Left ventricle myocardium superior (tissue), 1 donor: ENCODE measurements around the gene PRKN. TPM values are rescaled to one million over a fixed set of nuclear protein-coding genes. Genes with fewer than 3 reads are reported as not detected.
A peak's percentile ranks its signal among the peaks of the same experiment; 100 is the strongest.

ENCODE experiments used
- ATAC-seq: fragments of 200-7000 bp; cut with Tn5 transposase; one replicate; pipeline ENCODE4 v1.9.1; 2020; ENCODE audit warnings: mild to moderate bottlenecking, moderate library complexity
- DNase-seq: peaks from one replicate; pipeline ENCODE4 v3.0.0-alpha.2; 2020
- intact Hi-C: fragments of 100-400 bp; cut with micrococcal nuclease; formaldehyde crosslinking; loops from one replicate; pipeline ENCODE4 v1.11.0; 2022
- total RNA-seq: library from RNA; stranded (reverse); fragmentation: NEBNext Ultra II Directional; extraction: Animal tissue kit (Norgen Biotek cat#: 25700); gene quantifications from one replicate; pipeline ENCODE4 v1.2.1, GENCODE V29; 2021
- donor health status: DM: no; HTN: yes; CAD: no; lungs with severe emphysema.

Gene PRKN
- total RNA-seq, 1 donor from 2014 or later = 23.1 TPM

GRCh38 chr6:162292915-162293314, 434.7 kb downstream of the PRKN start:
- DNase-seq (no peak), ATAC-seq (no peak)
- intact Hi-C loops = no loop called here

- ATAC-seq (no peak), DNase-seq (no peak)
- intact Hi-C loops = no loop called here
Measured at GRCh38 chr6:162290846-162291465, 436.6 kb downstream of the PRKN start.

- intact Hi-C loops = no loop called here
- no peak for DNase-seq
- ATAC-seq = no peak
Measured at GRCh38 chr6:162289972-162290371, 437.6 kb downstream of the PRKN start.

DNA sequence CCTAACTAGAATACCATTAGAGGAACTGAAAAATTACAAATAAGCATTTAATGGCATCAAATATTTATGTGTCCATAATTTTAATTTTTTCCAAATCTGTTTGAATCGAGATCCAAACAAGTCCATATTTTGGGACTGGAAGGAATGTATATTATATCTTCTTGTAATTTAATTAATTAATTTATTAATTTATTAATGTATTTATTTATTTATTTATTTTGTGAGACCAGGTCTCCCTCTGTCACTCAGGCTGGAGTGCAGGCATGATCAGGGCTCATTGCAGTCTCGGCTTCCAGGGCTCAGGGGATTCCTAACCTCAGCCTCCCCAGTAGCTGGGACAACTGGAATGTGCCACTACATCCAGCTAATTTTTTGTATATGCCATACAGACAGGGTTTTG, 453.6 kb downstream of the PRKN start:
- intact Hi-C loops = no loop called here
- no peak for ATAC-seq

GRCh38 chr6:162271922-162272321, 455.6 kb downstream of the PRKN start:
- DNase-seq (no peak), ATAC-seq (no peak)
- intact Hi-C loops = no loop called here

More for the DNA sequence above, 453.6 kb downstream of the PRKN start:
- DNase-seq = no peak

DNA sequence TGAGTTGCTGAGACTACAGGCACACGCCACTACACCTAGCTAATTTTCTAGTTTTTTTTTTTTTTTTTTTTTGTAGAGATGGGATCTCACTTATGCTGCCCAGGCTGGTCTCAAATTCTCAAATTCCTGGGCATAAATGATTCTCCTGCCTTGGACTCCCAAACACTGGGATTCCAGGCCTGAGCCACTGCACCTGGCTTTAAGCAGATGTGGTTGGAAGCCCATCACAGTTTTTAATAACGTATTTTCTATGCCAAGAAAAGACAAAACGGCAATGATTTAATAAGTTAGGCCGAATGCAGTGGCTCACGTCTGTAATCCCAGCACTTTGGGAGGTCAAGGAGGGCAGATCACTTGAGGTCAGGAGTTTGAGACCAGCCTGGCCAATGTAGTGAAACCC, 456.6 kb downstream of the PRKN start:
- intact Hi-C loops = no loop called here
- no peak for DNase-seq
- no peak for ATAC-seq

DNA sequence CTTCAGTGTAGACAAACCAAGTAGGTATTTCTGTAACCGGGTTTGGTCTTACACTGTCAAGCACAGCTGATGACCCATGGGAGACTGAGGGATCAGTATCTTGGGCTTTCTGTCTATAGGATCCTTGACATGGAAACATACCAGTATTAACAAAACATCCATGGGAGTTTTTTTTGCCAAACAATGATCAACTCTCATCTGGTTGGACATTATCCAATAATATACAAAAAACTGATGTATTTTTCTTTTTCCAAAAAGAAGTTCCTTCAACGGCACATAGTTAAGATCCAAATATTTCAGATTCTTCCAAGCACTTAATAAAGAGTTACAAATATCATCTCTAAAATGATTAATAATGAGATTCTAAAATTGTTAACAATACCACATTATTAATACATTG, 459.9 kb downstream of the PRKN start:
- DNase-seq = no peak
- no peak for ATAC-seq
- intact Hi-C loops = no loop called here

DNA sequence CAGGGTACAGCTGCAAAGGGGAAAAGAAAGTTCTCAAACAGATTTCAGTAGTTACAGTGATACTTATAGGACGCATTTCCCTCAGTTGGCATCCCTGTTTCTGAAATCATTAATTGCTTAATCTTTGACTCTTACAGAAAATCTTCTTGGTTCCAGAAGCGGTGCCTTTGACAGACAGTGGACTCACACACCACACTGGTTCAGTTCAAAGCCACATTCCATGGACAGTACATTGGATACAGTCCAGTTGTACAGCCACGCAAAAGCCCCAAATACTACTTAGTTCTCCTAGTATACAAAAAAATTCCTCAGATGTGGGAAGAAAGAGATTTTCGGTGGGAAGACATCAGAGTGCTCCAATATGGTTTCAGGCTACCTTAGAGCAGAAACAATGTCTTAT, 460.4 kb downstream of the PRKN start:
- intact Hi-C loops = no loop called here
- peak; percentile 35 for ATAC-seq
- DNase-seq = no peak

DNA sequence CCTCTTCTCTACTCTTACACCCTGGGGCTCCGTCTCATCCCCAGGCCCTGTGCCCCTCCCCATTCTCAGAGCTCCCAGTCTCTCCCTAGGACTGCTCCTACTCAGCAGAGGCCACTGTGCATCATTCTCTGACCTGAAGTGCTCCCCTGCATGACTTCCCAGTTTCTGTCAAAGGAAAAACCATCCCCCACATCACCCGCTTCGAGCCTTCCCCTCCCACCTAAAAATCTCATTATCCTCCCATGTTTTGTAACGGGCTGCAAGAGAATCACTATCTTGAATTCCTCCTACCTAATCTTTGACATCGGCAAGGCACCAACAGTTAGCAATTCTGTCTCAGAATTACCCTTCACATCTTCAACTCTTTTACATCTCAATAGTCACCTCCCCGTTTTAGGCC, 463.0 kb downstream of the PRKN start:
- DNase-seq (no peak), ATAC-seq (no peak)
- intact Hi-C loops = no loop called here

DNA sequence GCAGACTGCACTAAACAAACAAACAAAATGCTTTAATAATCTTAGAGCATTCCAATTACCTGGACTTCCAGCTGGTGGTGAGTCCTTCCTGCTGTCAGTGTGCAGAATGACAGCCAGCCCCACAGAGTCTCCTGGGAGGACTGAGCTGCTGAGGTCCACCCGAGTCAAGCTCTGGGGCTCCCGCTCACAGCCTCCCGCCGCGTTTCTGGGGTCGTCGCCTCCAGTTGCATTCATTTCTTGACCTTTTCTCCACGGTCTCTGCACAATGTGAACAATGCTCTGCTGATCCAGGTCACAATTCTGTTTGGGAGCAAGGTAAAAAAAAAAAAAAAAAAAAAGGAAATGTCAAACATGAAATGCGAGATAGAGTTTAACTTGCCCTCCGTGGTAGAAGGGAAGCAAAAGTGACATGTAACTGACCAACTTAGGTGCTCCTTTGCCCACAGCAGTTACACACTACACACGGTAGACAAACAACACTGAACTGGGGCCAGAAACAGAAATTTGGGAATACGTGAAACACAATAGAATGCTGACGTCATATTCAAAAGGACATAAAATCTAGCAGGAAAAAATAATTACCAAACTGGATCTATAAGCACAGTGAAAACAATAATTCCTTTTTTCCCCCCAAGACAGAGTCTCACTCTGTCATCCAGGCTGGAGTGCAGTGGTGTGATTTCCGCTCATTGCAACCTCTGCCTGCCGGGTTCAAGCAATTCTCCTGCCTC, 464.9 kb downstream of the PRKN start:
- no peak for DNase-seq
- intact Hi-C loops = no loop called here
- ATAC-seq = no peak

GRCh38 chr6:162261598-162261997, 466.0 kb downstream of the PRKN start:
- DNase-seq (no peak), ATAC-seq (no peak)
- intact Hi-C loops = no loop called here

GRCh38 chr6:162260027-162260426, 467.5 kb downstream of the PRKN start:
- ATAC-seq (no peak), DNase-seq (no peak)
- intact Hi-C loops = no loop called here

DNA sequence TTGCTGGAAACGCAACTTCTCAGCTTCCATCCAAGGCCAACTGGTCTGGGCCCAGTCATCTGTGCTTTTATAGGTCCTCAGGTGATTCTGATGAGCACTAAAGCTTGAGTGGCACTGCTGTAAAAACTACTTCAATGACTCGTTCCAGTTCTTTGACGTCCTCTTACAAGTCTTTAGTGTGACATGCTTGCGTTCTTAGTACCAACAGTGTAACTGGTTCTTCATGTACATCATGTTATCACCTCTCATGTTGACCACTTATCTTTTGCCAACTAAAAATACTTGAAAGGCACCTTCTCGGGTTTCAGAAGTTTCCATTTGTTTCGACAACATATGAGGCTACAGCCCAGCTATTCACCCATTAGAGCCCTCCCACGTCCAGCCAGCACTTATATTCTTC, 468.9 kb downstream of the PRKN start:
- ATAC-seq (peak; percentile 88), DNase-seq (no peak)
- intact Hi-C loops = no loop called here

- intact Hi-C loops = no loop called here
- ATAC-seq (no peak), DNase-seq (no peak)
Measured at GRCh38 chr6:162256361-162256760, 471.2 kb downstream of the PRKN start.

GRCh38 chr6:162251257-162251656, 476.3 kb downstream of the PRKN start:
- intact Hi-C loops = no loop called here
- DNase-seq (no peak), ATAC-seq (no peak)

- ATAC-seq = no peak
- no peak for DNase-seq
- intact Hi-C loops = no loop called here
Measured at GRCh38 chr6:162249907-162250642, 477.5 kb downstream of the PRKN start.

DNA sequence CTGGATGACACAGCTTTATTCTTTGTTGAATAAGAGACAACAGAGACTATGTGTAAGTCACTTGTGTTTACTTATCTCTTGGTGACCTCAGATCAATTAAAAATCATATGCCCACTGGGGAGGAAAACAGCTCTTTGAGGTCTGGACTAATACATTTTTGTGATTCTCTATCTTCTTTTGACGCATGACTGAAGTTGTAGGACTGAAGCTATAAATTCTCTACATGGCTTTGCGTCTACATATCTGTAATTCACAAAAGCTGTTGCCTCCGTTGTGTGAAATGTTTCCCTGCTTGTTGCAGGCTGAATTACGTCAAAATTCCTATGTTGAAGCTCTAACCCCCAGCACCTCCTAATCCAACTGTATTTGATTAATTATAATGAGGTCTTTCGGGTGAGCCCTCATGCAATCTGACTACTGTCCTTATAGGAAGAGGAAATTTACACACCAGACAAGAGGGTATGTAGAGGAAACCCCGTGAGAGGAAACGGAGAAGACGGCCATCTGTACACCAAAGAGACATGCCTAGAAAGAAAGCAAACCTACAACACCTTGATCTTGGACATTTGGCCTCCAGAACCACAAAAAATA, 481.6 kb downstream of the PRKN start:
- no peak for DNase-seq
- intact Hi-C loops = no loop called here
- no peak for ATAC-seq

DNA sequence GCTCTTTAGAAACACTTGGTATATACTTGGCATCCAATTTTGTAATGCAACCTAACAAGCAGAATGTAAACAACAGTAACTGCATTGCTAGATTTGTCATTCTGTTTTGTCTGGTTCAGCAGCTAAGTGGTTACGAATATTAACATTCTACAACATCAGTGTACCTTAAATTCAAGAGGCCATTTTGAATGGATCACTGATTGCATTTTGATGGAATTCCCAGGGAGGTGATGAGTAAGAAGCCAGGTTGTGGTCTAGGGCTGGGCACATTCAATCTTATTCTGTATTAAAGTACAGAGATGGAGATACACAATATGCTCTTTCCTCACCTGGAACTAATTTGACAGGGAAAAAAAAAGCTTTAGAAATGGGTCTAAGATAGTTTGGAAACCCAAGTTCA, 483.5 kb downstream of the PRKN start:
- DNase-seq (no peak), ATAC-seq (no peak)

GRCh38 chr6:162242915-162243314, 484.7 kb downstream of the PRKN start:
- no peak for ATAC-seq
- intact Hi-C loops = no loop called here
- DNase-seq = no peak

More for the DNA sequence above, 483.5 kb downstream of the PRKN start:
- intact Hi-C loops = no loop called here

DNA sequence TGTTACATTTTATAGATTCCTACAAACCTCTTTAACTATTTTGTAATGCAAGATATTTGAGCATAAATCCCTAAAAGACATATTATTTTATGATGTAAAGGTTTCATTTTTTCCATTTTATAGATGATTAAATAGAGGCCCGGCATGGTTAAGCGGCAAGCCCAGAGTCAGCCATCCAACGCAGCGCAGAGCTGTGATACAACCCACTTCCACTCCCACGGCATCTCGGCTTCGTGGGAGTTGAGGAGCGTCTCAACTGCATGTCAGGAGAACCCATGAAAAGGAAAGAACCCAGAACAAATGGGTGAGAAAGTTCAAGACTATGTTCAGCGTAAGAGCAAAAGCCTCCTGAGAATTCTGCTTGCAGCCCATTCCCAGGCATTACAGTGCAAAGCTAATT, 488.2 kb downstream of the PRKN start:
- no peak for ATAC-seq
- intact Hi-C loops = no loop called here
- no peak for DNase-seq
